Measurements from ENCODE around the gene TLR3. TPM values are rescaled to one million over a fixed set of nuclear protein-coding genes. Genes with fewer than 3 reads are reported as not detected.

Gene TLR3
- total and polyA plus RNA-seq, 12 donors, result 0.66 to 19.7 (median 3.6) TPM

DNA sequence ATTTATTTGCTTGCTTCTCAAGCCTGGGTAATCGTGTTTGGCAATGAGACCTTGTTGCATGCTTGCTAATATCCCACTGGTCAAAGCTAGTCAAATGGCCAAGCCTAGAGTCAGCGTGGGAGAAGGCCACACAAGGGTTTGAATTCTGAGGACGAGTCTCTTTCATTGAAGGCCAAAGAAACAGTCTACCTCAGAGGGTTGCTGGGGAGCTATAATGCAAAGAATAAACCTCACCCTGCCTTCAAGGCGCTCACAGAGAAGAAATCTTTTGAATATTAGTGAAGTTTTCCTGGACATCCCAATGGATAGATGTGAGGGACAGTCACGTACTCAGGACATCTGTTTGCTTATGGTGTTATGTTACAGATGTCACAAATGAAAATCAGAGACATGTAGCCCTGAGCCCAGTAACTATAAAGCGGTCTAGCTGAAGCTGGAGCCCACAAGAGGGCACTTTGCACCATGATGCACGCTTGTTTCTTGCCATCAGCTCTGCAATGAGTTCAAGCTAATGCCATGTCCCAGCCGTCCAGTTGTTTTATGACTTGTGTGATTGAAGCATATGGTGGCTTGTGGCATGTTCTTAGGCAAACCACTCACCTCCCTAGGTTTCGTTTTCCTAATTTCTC lies 1.1 kb upstream of the TLR3 start:
- peak; percentile 87 to 94 (median 90) for ATAC-seq
- Histone ChIP-seq H3K4me1 (peaks cover 0 to 21% (median 12%) of the 10 kb centered on the region in 9 donors), H3K36me3 (no peaks in the 10 kb centered on the region), H3K4me3 (peak overlapping the region; percentile 36 to 68 (median 55)), H3K9me3 (no peaks in the 10 kb centered on the region), H3K27ac (peak overlapping the region in 6 of 10 donors; percentile 17 to 72 (median 66)), H3K27me3 (no peaks in the 10 kb centered on the region)
- DNase-seq, result peak; percentile 27 to 60
- TF ChIP-seq, protein P1, sequence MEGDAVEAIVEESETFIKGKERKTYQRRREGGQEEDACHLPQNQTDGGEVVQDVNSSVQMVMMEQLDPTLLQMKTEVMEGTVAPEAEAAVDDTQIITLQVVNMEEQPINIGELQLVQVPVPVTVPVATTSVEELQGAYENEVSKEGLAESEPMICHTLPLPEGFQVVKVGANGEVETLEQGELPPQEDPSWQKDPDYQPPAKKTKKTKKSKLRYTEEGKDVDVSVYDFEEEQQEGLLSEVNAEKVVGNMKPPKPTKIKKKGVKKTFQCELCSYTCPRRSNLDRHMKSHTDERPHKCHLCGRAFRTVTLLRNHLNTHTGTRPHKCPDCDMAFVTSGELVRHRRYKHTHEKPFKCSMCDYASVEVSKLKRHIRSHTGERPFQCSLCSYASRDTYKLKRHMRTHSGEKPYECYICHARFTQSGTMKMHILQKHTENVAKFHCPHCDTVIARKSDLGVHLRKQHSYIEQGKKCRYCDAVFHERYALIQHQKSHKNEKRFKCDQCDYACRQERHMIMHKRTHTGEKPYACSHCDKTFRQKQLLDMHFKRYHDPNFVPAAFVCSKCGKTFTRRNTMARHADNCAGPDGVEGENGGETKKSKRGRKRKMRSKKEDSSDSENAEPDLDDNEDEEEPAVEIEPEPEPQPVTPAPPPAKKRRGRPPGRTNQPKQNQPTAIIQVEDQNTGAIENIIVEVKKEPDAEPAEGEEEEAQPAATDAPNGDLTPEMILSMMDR (IDR thresholded peaks at IDR 0.05), result peak; percentile 12 to 70 (median 58)
- WGBS, 2 donors, result 48 to 64% methylated on average over 9 of the region's 9 CpGs
- intact Hi-C loops (cut with DNase I), result loop anchor here in 9 of 10 donors (2.0 to 10.0 kb wide), 7 partner anchors 64 to 127 kb away; partner anchors contain the start of gene CYP4V2 (in 3 of the 9)

DNA sequence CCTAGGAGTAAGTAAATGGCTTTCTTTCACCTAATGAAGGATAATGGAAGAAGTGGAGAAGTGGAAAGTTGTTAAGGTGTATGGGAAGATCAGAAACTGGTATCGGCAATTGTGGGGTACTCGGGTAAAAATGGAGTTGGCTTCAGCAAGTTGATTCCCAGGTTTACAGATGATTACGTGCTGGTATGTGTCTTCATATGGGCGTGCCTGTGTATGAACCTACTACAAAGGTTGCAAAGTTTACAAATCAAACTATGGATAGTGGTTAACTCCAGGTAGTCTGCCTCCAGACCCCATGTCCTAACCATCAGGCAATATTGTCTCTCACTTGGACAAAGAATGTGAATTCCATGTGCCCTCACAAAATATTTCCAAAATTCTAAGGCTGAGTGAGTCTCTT lies 773 bp downstream of the TLR3 start:
- no peaks in the 10 kb centered on the region for H3K9me3 ChIP-seq
- ATAC-seq (no peak), DNase-seq (no peak)
- H3K27ac ChIP-seq, result peak overlapping the region in 1 of 10 donors; percentile 72
- H3K27me3 ChIP-seq, result no peaks in the 10 kb centered on the region
- H3K36me3 ChIP-seq, result no peaks in the 10 kb centered on the region
- H3K4me1 ChIP-seq, result peaks cover 0 to 21% (median 12%) of the 10 kb centered on the region in 9 donors
- WGBS, 2 donors, result 82 to 97% methylated on average over 4 of the region's 4 CpGs
- H3K4me3 ChIP-seq, result peak overlapping the region in 9 of 10 donors; percentile 36 to 68 (median 55)
- intact Hi-C loops (cut with DNase I), result loop anchor here (2.0 to 10.0 kb wide), 7 partner anchors 63 to 125 kb away; partner anchors contain the start of gene CYP4V2 (in 4 of the 10)
- TF ChIP-seq, protein P1 (IDR thresholded peaks at IDR 0.05), result no peak

DNA sequence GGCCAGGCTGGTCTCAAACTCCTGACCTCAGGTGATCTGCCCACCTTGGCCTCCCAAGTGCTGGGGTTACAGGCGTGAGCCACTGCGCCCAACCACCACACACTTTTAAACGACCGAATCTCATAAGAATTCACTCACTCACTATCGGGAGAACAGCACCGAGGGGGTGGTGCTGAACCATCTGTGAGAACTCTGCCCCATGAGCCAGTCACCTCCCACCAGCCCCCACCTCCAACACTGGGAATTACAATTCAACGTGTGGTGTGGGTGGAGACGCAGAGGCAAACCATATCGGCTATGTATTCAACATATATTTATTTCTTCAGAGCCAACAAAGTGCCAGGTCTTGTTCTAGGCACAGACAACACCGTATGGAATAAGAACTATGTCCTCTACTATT lies 3.6 kb downstream of the TLR3 start:
- WGBS, 2 donors, result 91 to 93% methylated on average over 10 of the region's 10 CpGs
- intact Hi-C loops (cut with DNase I), result loop anchor here in 3 of 10 donors (5.0 to 10.0 kb wide), 3 partner anchors 60 to 120 kb away; partner anchors contain the start of gene CYP4V2 (in 1 of the 3)
- TF ChIP-seq, protein P1 (IDR thresholded peaks at IDR 0.05), result no peak

DNA sequence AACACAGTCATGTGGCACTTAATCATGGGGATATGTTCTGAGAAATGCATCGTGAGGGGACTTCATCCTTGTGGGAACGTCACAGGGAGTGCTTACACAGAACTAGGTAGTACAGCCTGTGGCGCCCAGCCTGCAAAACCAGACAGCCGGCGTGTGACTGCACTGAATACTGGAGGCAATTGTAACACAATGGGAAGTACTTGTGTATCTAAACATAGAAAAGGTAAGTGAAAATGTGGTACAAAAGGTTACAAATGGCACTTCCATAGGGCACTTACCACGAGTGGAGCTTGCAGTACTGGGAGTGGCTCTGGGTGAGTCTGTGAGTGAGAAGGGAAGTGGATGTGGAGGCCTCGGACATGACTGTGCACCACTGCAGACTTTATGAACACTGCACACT lies 5.2 kb downstream of the TLR3 start:
- no peak for DNase-seq
- TF ChIP-seq, protein P1 (IDR thresholded peaks at IDR 0.05), result no peak
- 73 to 79% methylated on average over 7 of the region's 7 CpGs for WGBS, 2 donors
- Histone ChIP-seq H3K4me3 (no peak overlapping the region), H3K9me3 (no peaks in the 10 kb centered on the region), H3K4me1 (peaks cover 0 to 12% (median 4%) of the 10 kb centered on the region in 9 donors), H3K36me3 (peaks cover 0 to 30% (median 0%) of the 10 kb centered on the region in 9 donors), H3K27me3 (no peaks in the 10 kb centered on the region), H3K27ac (no peak overlapping the region)
- intact Hi-C loops (cut with DNase I), result loop anchor here in 3 of 10 donors (5.0 to 10.0 kb wide), 3 partner anchors 58 to 118 kb away; partner anchors contain the start of gene CYP4V2 (in 1 of the 3)
- ATAC-seq, result peak in 2 of 8 donors; percentile 30 to 34

More for the DNA sequence above, 3.6 kb downstream of the TLR3 start:
- no peak overlapping the region for H3K4me3 ChIP-seq
- peaks cover 0 to 21% (median 12%) of the 10 kb centered on the region in 9 donors for H3K4me1 ChIP-seq
- H3K27me3 ChIP-seq, result no peaks in the 10 kb centered on the region
- H3K27ac ChIP-seq, result no peak overlapping the region
- no peaks in the 10 kb centered on the region for H3K9me3 ChIP-seq
- DNase-seq (no peak), ATAC-seq (no peak)
- peaks cover 0 to 13% (median 0%) of the 10 kb centered on the region in 9 donors for H3K36me3 ChIP-seq

Measured in heart right ventricle (tissue), 16 donors.